ENCODE data around the gene WDR38. TPM values are rescaled to one million over a fixed set of nuclear protein-coding genes. Genes with fewer than 3 reads are reported as not detected.
A peak's percentile ranks its signal among the peaks of the same experiment; 100 is the strongest.

WDR38 gene
- total and polyA plus RNA-seq, 3 experiments from 2014 or later = not detected

DNA sequence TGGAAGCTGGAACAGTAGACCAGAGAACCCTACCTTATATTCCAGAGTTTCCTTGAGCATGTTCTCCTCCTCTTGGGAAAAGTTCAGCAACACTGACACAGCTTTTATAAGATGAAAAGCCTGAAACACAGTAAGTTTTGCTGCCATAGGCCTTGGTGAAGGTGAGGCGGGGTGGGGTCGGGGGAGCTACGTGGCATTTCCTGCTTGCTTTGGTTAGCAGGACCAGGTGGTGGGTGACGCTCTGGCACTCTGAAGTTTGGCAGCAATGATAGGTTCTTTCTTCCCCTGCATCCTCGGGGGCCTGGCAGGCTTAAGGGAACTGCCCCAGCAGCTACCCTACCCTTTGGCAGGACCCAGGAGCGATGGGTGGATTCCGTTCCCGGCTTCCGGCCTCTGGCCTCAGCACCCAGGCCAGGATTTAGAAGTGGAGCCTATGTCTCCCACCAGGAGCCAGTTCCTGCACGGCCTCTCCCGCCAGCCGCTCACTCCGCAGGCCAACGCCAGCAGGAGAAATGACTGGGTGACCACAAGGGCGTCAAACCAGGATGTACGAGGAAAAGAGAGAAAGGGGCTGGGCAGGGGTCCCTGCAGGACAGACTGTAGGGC is 28.0 kb downstream of the WDR38 start:
- H3K4me3 Mint-ChIP-seq = no peak overlapping the region
- H3K4me1 ChIP-seq (ENCODE audit: insufficient read depth, low read length) = peaks cover 6% of the 10 kb centered on the region
- no peaks in the 10 kb centered on the region for H3K27me3 Mint-ChIP-seq
- peak overlapping the region in 7 of 8 donors; percentile 17 to 92 (median 68) for H3K27ac Mint-ChIP-seq
- ChIA-PET CTCF (interaction anchor here (1.2 kb wide), 1 partner anchor 27 kb away, joined by 4 read pairs; the partner anchor contains the start of gene WDR38), POLR2A (interaction anchor here (0.5 kb wide), 1 partner anchor 19 kb away, joined by 3 read pairs; no protein-coding TSS in a partner anchor)
- no peaks in the 10 kb centered on the region for H3K9me3 ChIP-seq (ENCODE audit: low read length)
- H3K4me1 Mint-ChIP-seq = peaks cover 7 to 26% (median 7%) of the 10 kb centered on the region in 3 donors
- H3K36me3 ChIP-seq (ENCODE audit: insufficient read depth, low read length) = peaks cover 32% of the 10 kb centered on the region
- no peak overlapping the region for H3K4me3 ChIP-seq (ENCODE audit: low read length)
- no peak overlapping the region for H3K27ac ChIP-seq (ENCODE audit: low read depth, low read length)
- no peaks in the 10 kb centered on the region for H3K9me3 Mint-ChIP-seq
- no peaks in the 10 kb centered on the region for H3K27me3 ChIP-seq (ENCODE audit: insufficient read depth, low read length, poor library complexity, severe bottlenecking)
- H3K36me3 Mint-ChIP-seq = peaks cover 1 to 84% (median 30%) of the 10 kb centered on the region in 3 donors
- DNase-seq = no peak

DNA sequence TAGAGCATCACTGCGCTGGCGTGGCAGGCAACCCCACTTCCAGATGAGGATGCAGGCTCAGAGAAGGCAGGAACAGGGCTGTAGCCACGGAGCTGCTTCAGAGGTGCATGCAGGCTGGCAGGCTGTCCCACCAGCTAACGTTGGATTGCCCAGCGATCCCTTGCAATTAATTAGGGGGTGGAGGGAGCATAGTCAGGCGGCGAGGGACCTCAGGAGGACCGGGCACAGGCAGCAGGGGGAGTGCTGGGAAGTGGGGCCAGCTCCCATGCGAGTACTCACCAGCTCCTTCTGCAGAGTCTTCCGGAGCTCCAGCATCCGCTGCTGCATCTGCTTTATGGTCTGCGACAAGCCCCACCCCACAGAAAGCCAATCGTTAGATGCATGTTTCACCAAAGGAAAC is 29.0 kb downstream of the WDR38 start:
- POLR2A ChIA-PET = no interaction called here
- Histone ChIP-seq H3K9me3 (ENCODE audit: low read length) (no peaks in the 10 kb centered on the region), H3K36me3 (ENCODE audit: insufficient read depth, low read length) (peaks cover 23% of the 10 kb centered on the region), H3K27me3 (ENCODE audit: insufficient read depth, low read length, poor library complexity, severe bottlenecking) (no peaks in the 10 kb centered on the region), H3K4me3 (ENCODE audit: low read length) (no peak overlapping the region), H3K27ac (ENCODE audit: low read depth, low read length) (no peak overlapping the region), H3K4me1 (ENCODE audit: insufficient read depth, low read length) (peaks cover 6% of the 10 kb centered on the region)
- no peak for DNase-seq
- Mint-ChIP-seq H3K27ac (peak overlapping the region in 1 of 8 donors; percentile 24), H3K27me3 (no peaks in the 10 kb centered on the region), H3K9me3 (no peaks in the 10 kb centered on the region), H3K36me3 (peaks cover 4 to 86% (median 30%) of the 10 kb centered on the region in 3 donors), H3K4me3 (no peak overlapping the region), H3K4me1 (peaks cover 2 to 19% (median 3%) of the 10 kb centered on the region in 3 donors)
- CTCF ChIA-PET = interaction anchor here (1.0 kb wide), 1 partner anchor 19 kb away, joined by 4 read pairs; no protein-coding TSS in a partner anchor

DNA sequence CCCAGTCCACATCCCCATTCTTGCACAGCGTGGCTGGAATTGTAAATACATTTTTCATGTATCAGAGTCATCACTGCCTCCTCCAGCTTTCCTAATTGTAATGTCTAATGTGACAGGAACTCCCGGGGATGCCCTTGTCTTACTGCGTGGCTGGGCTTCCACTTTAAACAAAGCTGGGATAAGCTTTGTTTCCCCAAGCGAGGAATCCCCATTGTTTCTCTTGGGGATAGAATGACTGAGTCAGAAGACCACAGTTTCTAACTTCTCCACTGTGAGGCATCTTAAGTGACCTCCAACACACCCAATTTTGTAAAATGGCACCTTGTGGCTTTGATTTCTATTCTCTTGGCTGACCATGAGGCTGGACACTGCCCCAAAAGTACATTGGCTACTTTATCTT is 31.1 kb downstream of the WDR38 start:
- DNase-seq = no peak
- no peaks in the 10 kb centered on the region for H3K27me3 ChIP-seq (ENCODE audit: insufficient read depth, low read length, poor library complexity, severe bottlenecking)
- Mint-ChIP-seq H3K9me3 (no peaks in the 10 kb centered on the region), H3K27ac (peak overlapping the region in 1 of 8 donors; percentile 77), H3K27me3 (peaks cover 0 to 1% of the 10 kb centered on the region in 2 donors), H3K4me3 (no peak overlapping the region), H3K36me3 (peaks cover 4 to 87% (median 24%) of the 10 kb centered on the region in 3 donors), H3K4me1 (peaks cover 0 to 13% (median 3%) of the 10 kb centered on the region in 3 donors)
- H3K36me3 ChIP-seq (ENCODE audit: insufficient read depth, low read length) = peaks cover 13% of the 10 kb centered on the region
- H3K4me1 ChIP-seq (ENCODE audit: insufficient read depth, low read length) = peaks cover 6% of the 10 kb centered on the region
- H3K9me3 ChIP-seq (ENCODE audit: low read length) = no peaks in the 10 kb centered on the region
- CTCF ChIA-PET = interaction anchor here (1.1 kb wide), 1 partner anchor 10 kb away, joined by 4 read pairs; no protein-coding TSS in a partner anchor
- POLR2A ChIA-PET = no interaction called here
- no peak overlapping the region for H3K27ac ChIP-seq (ENCODE audit: low read depth, low read length)
- H3K4me3 ChIP-seq (ENCODE audit: low read length) = no peak overlapping the region

DNA sequence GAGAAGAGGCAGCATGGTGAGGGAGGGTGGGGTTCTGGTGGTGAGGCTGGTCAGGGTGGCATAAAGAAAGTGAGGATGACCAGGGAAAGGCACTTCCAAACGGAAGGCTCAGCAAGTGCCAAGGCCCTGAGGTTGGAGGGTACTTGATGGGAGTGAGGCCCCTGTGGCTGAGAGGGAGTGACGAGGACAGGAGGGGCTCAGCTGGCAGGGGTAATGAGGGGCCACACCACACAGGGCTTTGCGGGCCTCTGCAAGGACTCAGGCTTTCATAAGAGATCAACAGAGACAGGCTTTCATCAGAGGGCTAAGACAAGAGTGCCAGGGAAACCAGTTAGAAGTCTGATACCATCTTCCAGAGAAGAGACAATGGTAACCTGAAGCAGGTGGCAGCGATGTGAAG is 32.3 kb downstream of the WDR38 start:
- ChIA-PET CTCF (no interaction called here), POLR2A (no interaction called here)
- Mint-ChIP-seq H3K36me3 (peaks cover 8 to 87% (median 27%) of the 10 kb centered on the region in 3 donors), H3K27ac (peak overlapping the region in 2 of 8 donors; percentile 41 to 79), H3K4me1 (peaks cover 0 to 11% (median 2%) of the 10 kb centered on the region in 3 donors), H3K4me3 (no peak overlapping the region), H3K27me3 (peaks cover 0 to 1% of the 10 kb centered on the region in 2 donors), H3K9me3 (no peaks in the 10 kb centered on the region)
- H3K4me1 ChIP-seq (ENCODE audit: insufficient read depth, low read length) = peaks cover 6% of the 10 kb centered on the region
- no peak overlapping the region for H3K4me3 ChIP-seq (ENCODE audit: low read length)
- no peaks in the 10 kb centered on the region for H3K27me3 ChIP-seq (ENCODE audit: insufficient read depth, low read length, poor library complexity, severe bottlenecking)
- no peaks in the 10 kb centered on the region for H3K9me3 ChIP-seq (ENCODE audit: low read length)
- no peak overlapping the region for H3K27ac ChIP-seq (ENCODE audit: low read depth, low read length)
- DNase-seq = no peak
- peaks cover 23% of the 10 kb centered on the region for H3K36me3 ChIP-seq (ENCODE audit: insufficient read depth, low read length)

DNA sequence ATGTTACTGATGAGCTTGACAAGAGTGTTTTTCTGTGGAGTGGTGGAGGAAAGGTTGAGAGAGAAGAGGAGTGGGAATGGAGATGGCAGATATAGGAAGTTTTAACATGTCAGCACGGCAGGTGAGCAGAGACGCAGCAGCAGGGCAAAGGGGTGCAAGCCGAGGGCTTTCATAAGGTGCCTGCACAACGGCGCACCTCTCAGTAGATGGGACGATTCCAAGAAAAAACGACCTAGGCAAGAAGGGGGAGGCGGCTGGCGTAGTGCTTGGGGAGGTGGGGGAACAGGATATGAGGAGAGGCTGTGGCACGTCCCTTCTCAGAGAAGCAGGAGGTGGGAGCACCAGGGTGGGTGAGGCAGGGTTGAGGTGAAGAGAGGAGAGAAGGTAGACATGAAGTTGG is 33.2 kb downstream of the WDR38 start:
- Histone ChIP-seq H3K27ac (ENCODE audit: low read depth, low read length) (no peak overlapping the region), H3K27me3 (ENCODE audit: insufficient read depth, low read length, poor library complexity, severe bottlenecking) (no peaks in the 10 kb centered on the region), H3K9me3 (ENCODE audit: low read length) (no peaks in the 10 kb centered on the region), H3K36me3 (ENCODE audit: insufficient read depth, low read length) (peaks cover 28% of the 10 kb centered on the region), H3K4me3 (ENCODE audit: low read length) (no peak overlapping the region), H3K4me1 (ENCODE audit: insufficient read depth, low read length) (no peaks in the 10 kb centered on the region)
- Mint-ChIP-seq H3K9me3 (no peaks in the 10 kb centered on the region), H3K4me3 (no peak overlapping the region), H3K27me3 (peaks cover 0 to 1% of the 10 kb centered on the region in 2 donors), H3K36me3 (peaks cover 8 to 87% (median 27%) of the 10 kb centered on the region in 3 donors), H3K27ac (peak overlapping the region in 1 of 8 donors; percentile 26), H3K4me1 (peaks cover 0 to 3% (median 2%) of the 10 kb centered on the region in 3 donors)
- CTCF ChIA-PET = no interaction called here
- DNase-seq = no peak
- POLR2A ChIA-PET = no interaction called here

DNA sequence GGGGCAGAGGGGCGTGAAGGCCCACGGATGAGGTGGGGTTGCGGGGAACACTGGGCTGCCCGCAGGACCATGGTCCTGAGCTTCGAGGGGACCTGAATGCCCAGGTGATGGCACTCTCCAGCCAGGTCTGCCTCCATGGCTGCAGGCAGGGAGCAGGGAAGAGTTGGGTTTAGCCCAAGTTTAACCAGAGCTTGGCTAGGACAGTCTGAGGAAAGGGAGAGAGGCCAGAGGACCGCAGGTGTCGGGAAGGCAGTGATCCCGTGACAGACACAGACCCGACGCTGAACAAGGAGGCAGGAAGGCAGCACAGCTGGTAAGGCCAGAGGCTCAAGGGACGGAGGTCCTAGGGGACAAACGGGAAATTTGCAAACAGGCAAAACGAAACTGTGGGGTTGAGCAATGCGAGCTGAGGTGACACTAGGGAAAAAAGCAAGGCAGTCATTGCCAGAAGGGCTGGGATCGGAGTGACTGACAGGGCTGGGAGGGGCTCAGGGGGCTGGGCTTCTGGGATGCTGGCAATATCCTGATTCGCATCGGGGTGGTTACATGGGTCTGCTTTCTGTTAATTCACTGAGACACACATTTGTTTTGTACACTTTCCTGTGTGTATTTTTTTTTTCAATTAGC is 33.7 kb downstream of the WDR38 start:
- Histone ChIP-seq H3K27ac (ENCODE audit: low read depth, low read length) (no peak overlapping the region), H3K27me3 (ENCODE audit: insufficient read depth, low read length, poor library complexity, severe bottlenecking) (no peaks in the 10 kb centered on the region), H3K4me1 (ENCODE audit: insufficient read depth, low read length) (no peaks in the 10 kb centered on the region), H3K4me3 (ENCODE audit: low read length) (no peak overlapping the region), H3K9me3 (ENCODE audit: low read length) (no peaks in the 10 kb centered on the region), H3K36me3 (ENCODE audit: insufficient read depth, low read length) (peaks cover 28% of the 10 kb centered on the region)
- POLR2A ChIA-PET = no interaction called here
- Mint-ChIP-seq H3K27ac (no peak overlapping the region), H3K9me3 (no peaks in the 10 kb centered on the region), H3K27me3 (peaks cover 0 to 1% of the 10 kb centered on the region in 2 donors), H3K36me3 (peaks cover 8 to 82% (median 24%) of the 10 kb centered on the region in 3 donors), H3K4me1 (no peaks in the 10 kb centered on the region), H3K4me3 (no peak overlapping the region)
- CTCF ChIA-PET = interaction anchor here (2.1 kb wide), 1 partner anchor 116 kb away, joined by 6 read pairs; the partner anchor contains the start of gene NR6A1
- DNase-seq = no peak

DNA sequence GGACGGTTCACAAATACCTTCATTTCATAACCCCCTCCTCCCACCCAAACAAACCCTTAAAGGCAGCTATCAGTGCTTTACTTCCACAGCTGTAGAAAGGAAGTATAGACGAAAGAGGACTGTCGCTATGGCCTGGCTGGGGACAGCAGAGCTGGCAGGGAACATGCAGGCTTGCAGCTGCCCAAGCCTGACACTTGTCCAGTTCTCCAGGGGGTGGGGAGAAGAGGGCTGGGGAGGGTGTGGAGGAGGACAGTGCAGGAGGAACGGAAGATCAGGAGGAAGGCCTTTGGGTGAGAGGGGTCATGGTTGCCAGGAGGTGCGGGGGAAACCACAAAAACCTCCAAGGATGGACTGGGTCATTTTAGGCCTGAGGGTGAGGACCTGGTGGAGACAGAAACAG is 34.6 kb downstream of the WDR38 start:
- no peak overlapping the region for H3K4me3 Mint-ChIP-seq
- Histone ChIP-seq H3K27me3 (ENCODE audit: insufficient read depth, low read length, poor library complexity, severe bottlenecking) (no peaks in the 10 kb centered on the region), H3K9me3 (ENCODE audit: low read length) (no peaks in the 10 kb centered on the region), H3K4me1 (ENCODE audit: insufficient read depth, low read length) (no peaks in the 10 kb centered on the region), H3K36me3 (ENCODE audit: insufficient read depth, low read length) (peaks cover 28% of the 10 kb centered on the region), H3K4me3 (ENCODE audit: low read length) (no peak overlapping the region), H3K27ac (ENCODE audit: low read depth, low read length) (no peak overlapping the region)
- H3K4me1 Mint-ChIP-seq = no peaks in the 10 kb centered on the region
- peaks cover 8 to 80% (median 24%) of the 10 kb centered on the region in 3 donors for H3K36me3 Mint-ChIP-seq
- no peak for DNase-seq
- peak overlapping the region in 1 of 8 donors; percentile 43 for H3K27ac Mint-ChIP-seq
- H3K9me3 Mint-ChIP-seq = no peaks in the 10 kb centered on the region
- peaks cover 0 to 1% of the 10 kb centered on the region in 2 donors for H3K27me3 Mint-ChIP-seq
- ChIA-PET POLR2A (no interaction called here), CTCF (interaction anchor here (2.1 kb wide), 1 partner anchor 116 kb away, joined by 6 read pairs; the partner anchor contains the start of gene NR6A1)

DNA sequence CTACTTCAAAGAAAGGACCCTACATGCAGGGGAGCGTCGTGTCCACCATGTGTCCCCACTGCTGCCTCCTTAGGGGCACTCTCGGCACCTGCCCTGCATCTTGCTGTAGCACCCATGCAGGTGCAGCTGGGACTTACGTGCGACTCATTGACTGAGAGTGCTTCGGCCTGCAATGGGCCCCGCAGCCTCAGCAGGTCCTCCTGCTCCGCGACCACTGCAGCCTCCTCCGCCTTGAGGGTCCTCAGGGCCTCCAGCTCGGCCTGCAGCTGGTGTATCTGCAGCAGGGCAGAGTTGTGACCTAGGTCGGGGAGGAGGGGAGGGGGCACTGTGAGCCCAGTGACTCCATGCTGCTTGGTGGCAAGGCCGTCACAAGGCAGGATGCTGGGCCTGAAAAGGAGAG is 35.7 kb downstream of the WDR38 start:
- ChIA-PET CTCF (interaction anchor here (1.5 to 2.1 kb wide), 2 partner anchors 36 to 118 kb away, joined by 5 to 6 read pairs; partner anchors contain the start of genes NR6A1 and WDR38), POLR2A (no interaction called here)
- DNase-seq = no peak
- H3K36me3 Mint-ChIP-seq = peaks cover 8 to 85% (median 29%) of the 10 kb centered on the region in 3 donors
- H3K4me3 Mint-ChIP-seq = no peak overlapping the region
- Histone ChIP-seq H3K36me3 (ENCODE audit: insufficient read depth, low read length) (peaks cover 35% of the 10 kb centered on the region), H3K27me3 (ENCODE audit: insufficient read depth, low read length, poor library complexity, severe bottlenecking) (no peaks in the 10 kb centered on the region), H3K4me3 (ENCODE audit: low read length) (no peak overlapping the region), H3K4me1 (ENCODE audit: insufficient read depth, low read length) (no peaks in the 10 kb centered on the region), H3K27ac (ENCODE audit: low read depth, low read length) (no peak overlapping the region), H3K9me3 (ENCODE audit: low read length) (no peaks in the 10 kb centered on the region)
- peaks cover 0 to 1% of the 10 kb centered on the region in 2 donors for H3K27me3 Mint-ChIP-seq
- H3K4me1 Mint-ChIP-seq = no peaks in the 10 kb centered on the region
- H3K27ac Mint-ChIP-seq = no peak overlapping the region
- no peaks in the 10 kb centered on the region for H3K9me3 Mint-ChIP-seq

All from CD8-positive, alpha-beta memory T cell (primary cell).